Activated CD8-positive, alpha-beta T cell treated with anti-CD3 and anti-CD28 coated beads, Interleukin-2, amount 10 ng/mL, durations not matched to agents 7 days and 5 days (primary cell): ENCODE data around the gene BMAL1. TPM values are rescaled to one million over a fixed set of nuclear protein-coding genes. Genes with fewer than 3 reads are reported as not detected.

ENCODE experiments used
- ATAC-seq: fragments of 150-1000 bp; cut with Tn5 transposase; one replicate; pipeline ENCODE4 v1.10.0; 2021; ENCODE audit warnings: moderate library complexity
- CTCF ChIA-PET: fragments of 350-600 bp; sonication (Branson Sonifier 250); formaldehyde crosslinking; loops from one replicate; lab custom pipeline; 2021; ENCODE audit warnings: antibody characterized with exemption; lab: Charles Lee
- POLR2A ChIA-PET: fragments of 350-600 bp; sonication (Branson Sonifier 250); formaldehyde crosslinking; loops from one replicate; lab custom pipeline; 2021; ENCODE audit warnings: antibody characterized with exemption; lab: Charles Lee
- DNase-seq: peaks from one replicate; pipeline ENCODE4 v3.0.0-alpha.2; 2020
- H3K27ac Mint-ChIP-seq: one replicate; pipeline ENCODE4 v1.8.0; 2021; ENCODE audit warnings: mild to moderate bottlenecking, mixed read lengths
- H3K27me3 Mint-ChIP-seq: one replicate; pipeline ENCODE4 v1.8.0; 2021; ENCODE audit warnings: low read depth, mixed read lengths
- H3K36me3 Mint-ChIP-seq: one replicate; pipeline ENCODE4 v1.8.0; 2021; ENCODE audit warnings: low read depth, mixed read lengths
- H3K4me1 Mint-ChIP-seq: one replicate; pipeline ENCODE4 v1.8.0; 2021; ENCODE audit warnings: low read depth, mixed read lengths
- H3K4me3 Mint-ChIP-seq: one replicate; pipeline ENCODE4 v1.8.0; 2021; ENCODE audit warnings: mild to moderate bottlenecking, mixed read lengths
- H3K9me3 Mint-ChIP-seq: one replicate; pipeline ENCODE4 v1.8.0; 2022; ENCODE audit warnings: mixed read lengths; ENCODE audit not compliant: insufficient read depth
- total RNA-seq, 2 experiments: library from RNA; stranded (reverse); gene quantifications; one replicate each; pipeline ENCODE4 v1.2.3, GENCODE V29; 2021

BMAL1 gene
- total RNA-seq, 2 experiments from 2014 or later = 41.1 to 53.5 TPM

DNA sequence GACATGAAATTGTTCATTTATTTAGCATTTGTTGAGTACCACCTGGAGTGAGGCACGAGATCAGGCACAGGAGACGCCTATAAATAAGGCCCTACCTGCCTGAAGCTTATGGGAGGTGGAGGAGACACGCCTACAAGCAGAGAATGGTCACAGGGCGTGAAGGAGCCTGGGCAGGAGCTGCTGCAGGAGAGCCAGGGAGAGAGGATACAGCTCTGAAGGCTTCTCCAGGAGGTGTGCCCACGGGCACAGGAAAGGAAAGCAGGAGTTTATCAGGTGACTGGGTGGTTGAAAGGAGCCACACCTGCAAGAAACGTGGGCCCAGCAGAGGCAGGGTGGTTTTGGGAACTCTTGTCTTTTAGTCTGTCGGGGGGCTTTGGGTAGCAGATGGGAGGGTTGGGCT lies 70.3 kb downstream of the BMAL1 start:
- DNase-seq (no peak), ATAC-seq (no peak)
- Mint-ChIP-seq H3K9me3 (no peaks in the 10 kb centered on the region), H3K4me3 (no peak overlapping the region), H3K4me1 (peaks cover 17% of the 10 kb centered on the region), H3K27me3 (no peaks in the 10 kb centered on the region), H3K27ac (peak overlapping the region; percentile 51), H3K36me3 (peaks cover 16% of the 10 kb centered on the region)
- ChIA-PET CTCF (interaction anchor here (5.2 kb wide), 1 partner anchor 13 kb away, joined by 47 read pairs; no protein-coding TSS in a partner anchor), POLR2A (no interaction called here)

DNA sequence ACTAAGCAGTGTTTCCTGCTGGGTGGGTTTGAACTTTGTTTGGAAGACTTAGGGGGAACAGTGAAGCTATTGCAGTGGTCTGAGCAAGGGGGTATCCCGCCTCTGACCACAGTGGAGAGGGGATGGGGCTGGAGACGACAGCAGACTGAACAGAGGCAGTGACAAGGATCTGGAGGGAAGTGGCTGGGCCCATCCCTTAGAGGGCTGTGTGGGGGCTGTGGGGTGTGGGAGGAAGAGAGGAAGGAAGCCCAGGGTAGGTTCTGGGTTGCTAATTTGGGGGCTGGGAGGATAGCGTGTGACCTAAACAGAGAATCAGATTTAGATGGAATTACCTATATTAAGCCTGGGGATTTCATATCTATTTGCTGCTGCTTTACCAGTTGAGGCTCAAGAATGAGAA lies 70.7 kb downstream of the BMAL1 start:
- no peak for ATAC-seq
- Mint-ChIP-seq H3K4me1 (peaks cover 17% of the 10 kb centered on the region), H3K4me3 (no peak overlapping the region), H3K36me3 (peaks cover 18% of the 10 kb centered on the region), H3K27me3 (no peaks in the 10 kb centered on the region), H3K27ac (peak overlapping the region; percentile 51), H3K9me3 (no peaks in the 10 kb centered on the region)
- DNase-seq = no peak
- ChIA-PET CTCF (interaction anchor here (5.2 kb wide), 1 partner anchor 14 kb away, joined by 47 read pairs; no protein-coding TSS in a partner anchor), POLR2A (no interaction called here)

DNA sequence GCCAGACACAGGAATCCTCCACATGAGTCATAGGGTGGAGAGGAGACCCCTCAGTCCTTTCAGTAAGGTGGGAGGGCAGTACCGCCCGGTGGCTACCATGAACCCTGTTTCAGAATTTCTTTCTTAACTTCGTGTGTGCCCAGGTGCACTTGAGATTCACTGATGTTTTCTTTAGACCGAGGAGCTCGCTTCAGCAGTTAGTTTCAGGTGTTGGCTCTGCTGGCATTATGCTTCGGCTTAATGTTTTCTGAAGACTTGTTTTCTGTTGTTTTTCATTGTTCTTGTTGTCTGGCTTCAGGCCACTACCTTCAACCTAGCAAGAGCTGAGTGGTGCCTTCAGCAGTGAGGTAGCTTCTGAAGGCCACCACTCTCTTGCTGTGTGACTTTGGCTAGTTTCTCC lies 71.5 kb downstream of the BMAL1 start:
- DNase-seq (no peak), ATAC-seq (no peak)
- Mint-ChIP-seq H3K9me3 (no peaks in the 10 kb centered on the region), H3K36me3 (peaks cover 18% of the 10 kb centered on the region), H3K27me3 (no peaks in the 10 kb centered on the region), H3K27ac (no peak overlapping the region), H3K4me1 (peaks cover 16% of the 10 kb centered on the region), H3K4me3 (no peak overlapping the region)
- ChIA-PET POLR2A (no interaction called here), CTCF (no interaction called here)

DNA sequence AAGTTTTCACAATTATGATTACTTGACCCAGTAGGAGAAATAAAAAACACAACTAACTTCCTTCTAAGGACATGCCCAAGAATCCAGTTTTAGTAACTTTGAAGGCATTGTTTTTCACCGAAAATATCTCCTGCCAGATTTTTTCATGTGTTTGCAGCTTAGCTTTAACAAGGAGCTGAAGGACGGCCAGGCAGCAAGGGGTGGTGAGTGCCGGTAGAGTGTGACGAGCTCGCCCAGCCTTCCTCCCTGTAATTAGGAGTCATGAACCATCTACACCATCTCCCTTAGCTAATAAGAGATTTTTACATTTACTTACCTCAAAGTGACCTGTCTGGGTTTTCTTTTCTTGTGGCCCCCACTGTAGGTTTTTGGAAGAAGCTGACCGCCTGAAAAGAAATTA lies 72.0 kb downstream of the BMAL1 start:
- ChIA-PET CTCF (interaction anchor here (0.6 to 1.0 kb wide), 2 partner anchors 13 to 139 kb away, joined by 3 to 5 read pairs; no protein-coding TSS in a partner anchor), POLR2A (interaction anchor here (0.6 kb wide), 1 partner anchor 196 kb away, joined by 3 read pairs; no protein-coding TSS in a partner anchor)
- DNase-seq (no peak), ATAC-seq (no peak)
- Mint-ChIP-seq H3K4me3 (no peak overlapping the region), H3K36me3 (peaks cover 18% of the 10 kb centered on the region), H3K27me3 (no peaks in the 10 kb centered on the region), H3K9me3 (no peaks in the 10 kb centered on the region), H3K27ac (no peak overlapping the region), H3K4me1 (peaks cover 16% of the 10 kb centered on the region)

DNA sequence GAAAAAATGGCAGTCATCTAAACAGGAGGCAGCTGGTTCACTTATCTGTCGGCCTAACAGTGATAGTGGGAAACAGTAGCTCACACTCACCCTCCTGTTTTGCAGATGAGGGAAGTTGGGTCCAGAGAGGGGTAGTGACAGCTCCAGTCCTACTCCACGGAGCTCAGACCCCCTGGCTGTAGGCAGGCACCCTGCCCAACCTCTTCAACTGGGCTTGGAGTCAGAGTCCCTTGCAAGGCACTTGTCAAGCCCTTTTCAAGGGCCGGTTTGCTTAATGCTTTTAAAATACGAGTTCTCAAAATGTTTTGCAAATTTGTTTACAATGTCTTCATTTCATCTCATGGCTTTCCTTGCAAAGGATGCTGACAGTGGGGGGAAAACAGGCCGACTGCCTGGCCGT lies 75.1 kb downstream of the BMAL1 start:
- H3K4me1 Mint-ChIP-seq = peaks cover 12% of the 10 kb centered on the region
- no peak overlapping the region for H3K4me3 Mint-ChIP-seq
- no peaks in the 10 kb centered on the region for H3K9me3 Mint-ChIP-seq
- DNase-seq = no peak
- H3K27me3 Mint-ChIP-seq = no peaks in the 10 kb centered on the region
- peaks cover 33% of the 10 kb centered on the region for H3K36me3 Mint-ChIP-seq
- H3K27ac Mint-ChIP-seq = peak overlapping the region; percentile 26
- ATAC-seq = no peak
- ChIA-PET POLR2A (no interaction called here), CTCF (interaction anchor here (0.9 to 3.7 kb wide), 4 partner anchors 32 to 143 kb away, joined by 3 to 12 read pairs (median 5); partner anchors contain the start of gene BTBD10)

DNA sequence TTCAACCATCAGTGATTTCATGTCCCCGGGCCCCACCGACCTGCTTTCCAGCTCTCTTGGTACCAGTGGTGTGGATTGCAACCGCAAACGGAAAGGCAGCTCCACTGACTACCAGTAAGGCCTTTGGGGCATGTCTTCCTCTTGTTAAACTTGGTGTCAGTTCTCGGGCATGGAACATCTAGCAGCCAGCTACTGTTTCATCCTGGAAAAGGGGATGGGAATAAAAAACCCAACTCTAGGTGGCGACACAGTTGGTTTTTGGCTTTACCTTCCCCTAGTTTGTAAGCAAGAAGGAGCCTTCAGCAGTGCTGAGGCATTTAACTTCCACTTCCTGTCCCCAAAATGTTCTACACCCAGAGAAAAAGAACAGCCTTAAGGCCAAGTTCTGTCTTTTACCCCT lies 76.7 kb downstream of the BMAL1 start:
- DNase-seq (no peak), ATAC-seq (no peak)
- H3K27me3 Mint-ChIP-seq = no peaks in the 10 kb centered on the region
- POLR2A ChIA-PET = no interaction called here
- no peaks in the 10 kb centered on the region for H3K9me3 Mint-ChIP-seq
- no peaks in the 10 kb centered on the region for H3K4me1 Mint-ChIP-seq
- CTCF ChIA-PET = interaction anchor here (1.0 to 3.7 kb wide), 5 partner anchors 11 to 144 kb away, joined by 3 to 12 read pairs (median 5); partner anchors contain the start of gene BTBD10
- H3K36me3 Mint-ChIP-seq = peaks cover 43% of the 10 kb centered on the region
- H3K27ac Mint-ChIP-seq = no peak overlapping the region
- no peak overlapping the region for H3K4me3 Mint-ChIP-seq

DNA sequence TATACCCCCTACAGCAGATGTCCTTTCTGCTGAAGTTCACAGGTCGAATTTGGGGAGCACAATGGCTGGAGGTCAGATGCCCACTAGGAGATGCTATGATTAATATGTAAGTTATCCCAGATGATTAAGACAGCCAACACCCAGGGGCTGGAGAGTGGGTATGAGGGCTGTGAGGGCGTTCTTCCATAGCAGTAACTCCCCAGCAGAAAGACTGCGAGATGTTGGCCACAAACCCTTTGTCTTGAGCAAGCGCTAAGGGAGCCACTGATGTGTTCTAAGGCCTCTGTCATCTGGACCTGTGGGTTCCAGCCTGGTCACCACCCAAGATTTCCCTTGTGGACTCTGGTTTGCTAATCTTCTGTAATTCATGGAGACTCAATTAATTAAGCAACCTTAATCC lies 77.6 kb downstream of the BMAL1 start:
- Mint-ChIP-seq H3K9me3 (no peaks in the 10 kb centered on the region), H3K36me3 (peaks cover 45% of the 10 kb centered on the region), H3K27ac (no peak overlapping the region), H3K4me1 (no peaks in the 10 kb centered on the region), H3K27me3 (no peaks in the 10 kb centered on the region), H3K4me3 (no peak overlapping the region)
- POLR2A ChIA-PET = no interaction called here
- CTCF ChIA-PET = interaction anchor here (1.0 to 3.7 kb wide), 5 partner anchors 11 to 145 kb away, joined by 3 to 12 read pairs (median 5); partner anchors contain the start of gene BTBD10
- DNase-seq (no peak), ATAC-seq (no peak)

DNA sequence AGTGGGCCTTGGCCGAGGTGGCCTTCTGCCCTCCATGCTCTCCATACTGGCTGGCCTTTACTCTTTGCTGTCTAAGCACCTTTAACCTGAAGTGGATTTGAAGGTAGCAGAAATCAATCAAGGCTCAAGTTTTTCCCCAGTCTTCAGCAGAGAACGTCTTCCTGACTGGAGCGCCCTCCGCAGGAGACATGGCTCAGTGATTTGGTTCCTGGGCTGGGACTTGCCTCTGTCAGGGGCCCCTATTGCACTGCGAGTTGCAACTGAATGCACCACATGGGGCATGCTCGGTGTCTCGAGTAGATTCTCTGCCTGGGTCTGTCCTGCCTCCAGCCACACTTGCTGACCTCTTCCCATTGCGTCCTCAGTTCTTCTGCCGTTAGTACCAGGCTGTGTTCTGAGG lies 79.6 kb downstream of the BMAL1 start:
- Mint-ChIP-seq H3K27me3 (no peaks in the 10 kb centered on the region), H3K4me3 (no peak overlapping the region), H3K4me1 (no peaks in the 10 kb centered on the region), H3K36me3 (peaks cover 49% of the 10 kb centered on the region), H3K27ac (no peak overlapping the region), H3K9me3 (no peaks in the 10 kb centered on the region)
- no peak for ATAC-seq
- ChIA-PET CTCF (no interaction called here), POLR2A (no interaction called here)
- no peak for DNase-seq

DNA sequence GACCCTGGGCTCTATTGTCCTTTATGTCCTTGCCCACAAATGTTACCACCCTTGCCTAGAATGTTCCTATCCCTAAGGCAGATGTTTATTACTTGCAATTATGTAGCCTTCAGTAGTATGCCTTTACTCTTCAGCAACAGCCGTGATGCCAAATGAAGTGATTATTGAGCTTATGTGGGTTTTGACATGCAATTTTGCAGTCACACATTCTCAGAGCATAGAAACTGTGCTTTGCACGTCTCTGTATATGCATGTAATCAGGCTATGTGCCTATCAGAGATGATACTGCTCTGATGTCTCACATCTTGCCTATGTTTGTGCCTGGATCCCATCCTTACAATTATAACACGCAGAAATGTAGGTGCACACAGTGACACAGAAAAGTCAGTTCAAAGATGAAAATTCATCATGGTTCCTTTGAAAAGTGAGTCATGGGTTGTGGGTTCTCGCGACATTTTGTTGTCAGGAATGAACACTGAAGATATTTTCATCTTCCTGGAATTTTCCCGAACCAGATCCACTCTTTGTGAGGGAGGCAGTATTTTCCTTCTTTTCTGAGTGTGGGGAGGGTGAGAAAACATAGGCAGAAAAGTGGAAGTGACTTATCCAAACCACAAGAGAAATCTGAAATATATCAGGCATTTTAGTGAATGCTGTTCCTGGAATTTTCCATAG lies 81.1 kb downstream of the BMAL1 start:
- ATAC-seq (no peak), DNase-seq (no peak)
- Mint-ChIP-seq H3K36me3 (peaks cover 52% of the 10 kb centered on the region), H3K27me3 (no peaks in the 10 kb centered on the region), H3K4me3 (no peak overlapping the region), H3K4me1 (no peaks in the 10 kb centered on the region), H3K27ac (no peak overlapping the region), H3K9me3 (no peaks in the 10 kb centered on the region)
- CTCF ChIA-PET = no interaction called here
- POLR2A ChIA-PET = interaction anchor here (0.8 kb wide), 1 partner anchor 103 kb away, joined by 3 read pairs; no protein-coding TSS in a partner anchor

DNA sequence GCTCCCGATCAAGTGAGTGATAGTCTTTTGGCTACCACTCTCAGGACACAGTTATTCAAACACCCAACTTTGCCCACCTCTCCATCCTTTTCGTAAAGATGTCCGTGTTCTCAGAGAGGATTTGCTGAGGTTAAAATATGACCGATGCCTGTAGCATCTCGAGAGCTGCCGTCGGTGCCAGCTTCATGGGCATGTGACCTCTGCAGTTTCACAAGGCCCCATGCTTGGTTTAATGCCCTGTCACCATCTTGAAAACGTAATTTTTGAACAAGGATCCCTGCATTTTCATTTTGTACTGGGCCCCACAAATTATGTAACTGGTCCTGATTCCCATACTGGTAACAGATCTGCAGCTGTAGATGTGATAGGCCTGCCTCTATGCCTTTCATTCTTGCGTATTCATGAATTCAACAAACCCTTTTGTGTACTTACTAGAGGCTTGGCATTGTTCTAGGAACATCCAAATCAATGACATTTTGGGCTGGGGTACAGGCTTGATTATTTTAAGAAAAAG lies 85.1 kb downstream of the BMAL1 start:
- ATAC-seq = no peak
- no peaks in the 10 kb centered on the region for H3K27me3 Mint-ChIP-seq
- CTCF ChIA-PET = interaction anchor here (0.8 kb wide), 1 partner anchor 22 kb away, joined by 3 read pairs; no protein-coding TSS in a partner anchor
- H3K27ac Mint-ChIP-seq = no peak overlapping the region
- DNase-seq = no peak
- no peaks in the 10 kb centered on the region for H3K9me3 Mint-ChIP-seq
- no peak overlapping the region for H3K4me3 Mint-ChIP-seq
- POLR2A ChIA-PET = interaction anchor here (1.0 kb wide), 1 partner anchor 100 kb away, joined by 3 read pairs; the partner anchor contains the start of gene BTBD10
- no peaks in the 10 kb centered on the region for H3K4me1 Mint-ChIP-seq
- H3K36me3 Mint-ChIP-seq = peaks cover 58% of the 10 kb centered on the region

DNA sequence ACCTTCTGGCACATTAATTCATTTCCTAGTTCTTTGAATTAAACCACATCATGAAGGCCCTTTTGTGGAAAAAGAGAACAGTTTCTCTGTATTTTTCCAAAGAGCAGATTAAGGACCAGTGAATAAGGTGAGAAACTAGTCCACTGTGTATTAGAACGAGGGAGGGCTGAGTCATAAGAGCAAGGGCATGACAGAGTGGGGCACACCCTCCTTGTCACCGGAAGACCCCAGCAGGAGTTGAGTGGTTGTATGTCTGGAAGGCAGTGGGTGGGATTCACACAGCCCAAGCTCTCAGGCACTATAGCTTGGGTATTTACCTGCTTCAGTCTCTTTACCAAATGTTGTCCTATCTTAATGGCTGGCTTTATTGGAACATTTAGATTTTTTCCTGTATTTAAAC lies 86.8 kb downstream of the BMAL1 start:
- ChIA-PET CTCF (interaction anchor here (1.1 kb wide), 1 partner anchor 18 kb away, joined by 3 read pairs; no protein-coding TSS in a partner anchor), POLR2A (no interaction called here)
- DNase-seq (no peak), ATAC-seq (no peak)
- Mint-ChIP-seq H3K27me3 (no peaks in the 10 kb centered on the region), H3K9me3 (no peaks in the 10 kb centered on the region), H3K27ac (no peak overlapping the region), H3K4me1 (no peaks in the 10 kb centered on the region), H3K4me3 (no peak overlapping the region), H3K36me3 (peaks cover 62% of the 10 kb centered on the region)
